Neural cell (in vitro differentiated cells): ENCODE measurements around the gene EBLN2.

Experiments used
- CTCF ChIP-seq: fragments of 450-650 bp; IDR thresholded peaks from 2 replicates; pipeline ENCODE4 v1.5.1; 2014; ENCODE audit warnings: antibody characterized with exemption, mild to moderate bottlenecking, moderate library complexity; ENCODE audit not compliant: poor library complexity, severe bottlenecking
- EP300 ChIP-seq: fragments of 450-650 bp; conservative IDR thresholded peaks from 2 replicates; pipeline ENCODE4 v1.6.1; 2014; ENCODE audit warnings: antibody characterized with exemption, mild to moderate bottlenecking, moderate library complexity; ENCODE audit not compliant: poor library complexity, severe bottlenecking
- EZH2 ChIP-seq: fragments of 200-600, 300-800 bp; shearing (Covaris generic), sonication (generic); IDR thresholded peaks from 2 replicates; pipeline ENCODE4 v1.6.1; 2014; ENCODE audit warnings: antibody characterized with exemption, low read length, borderline replicate concordance, mild to moderate bottlenecking; ENCODE audit not compliant: insufficient read depth, poor library complexity, severe bottlenecking
- POLR2AphosphoS5 ChIP-seq: IDR thresholded peaks from 2 replicates; pipeline ENCODE4 v1.6.1; 2012
- RAD21 ChIP-seq: fragments of 450-650 bp; conservative IDR thresholded peaks from 2 replicates; pipeline ENCODE4 v1.6.1; 2014; ENCODE audit warnings: antibody characterized with exemption, mild to moderate bottlenecking, moderate library complexity
- SMC3 ChIP-seq: fragments of 450-650 bp; conservative IDR thresholded peaks from 2 replicates; pipeline ENCODE4 v1.6.1; 2014; ENCODE audit warnings: antibody characterized with exemption, mild to moderate bottlenecking, moderate library complexity; ENCODE audit not compliant: poor library complexity
- TAF1 ChIP-seq: IDR thresholded peaks from 2 replicates; pipeline ENCODE4 v1.6.1; 2012; ENCODE audit warnings: low read depth

- TF ChIP-seq TAF1 (no peak), CTCF (peak; percentile 77), RAD21 (peak; percentile 82), EZH2 (no peak), POLR2AphosphoS5 (no peak), EP300 (no peak), SMC3 (peak; percentile 74)
Measured at GRCh38 chr3:73056014-73056844, 5.2 kb upstream of the EBLN2 start.
